HepG2 (cell line): ENCODE data around the gene EPB41L2. TPM values are rescaled to one million over a fixed set of nuclear protein-coding genes. Genes with fewer than 3 reads are reported as not detected.
A peak's percentile ranks its signal among the peaks of the same experiment; 100 is the strongest.

Experiments
- EHMT2 ChIP-seq: fragments of 200-600 bp; sonication (generic); IDR thresholded peaks from 2 replicates; pipeline ENCODE4 v1.7.0; 2017; ENCODE audit warnings: antibody characterized with exemption, low read depth, low read length, borderline replicate concordance
- HNRNPH1 ChIP-seq: fragments of 200-400 bp; formaldehyde crosslinking; optimal IDR thresholded peaks from 2 replicates; pipeline ENCODE3; 2017; ENCODE audit warnings: mild to moderate bottlenecking, low read depth, low read length
- MIXL1 ChIP-seq: IDR thresholded peaks from 2 replicates; pipeline ENCODE4 v1.6.1; 2016
- NCOR1 ChIP-seq: fragments of 200-600 bp; sonication (generic); IDR thresholded peaks from 2 replicates; pipeline ENCODE4 v1.7.0; 2017; ENCODE audit warnings: antibody characterized with exemption, low read length, borderline replicate concordance
- POLR2AphosphoS5 ChIP-seq: IDR thresholded peaks from 2 replicates; pipeline ENCODE4 v1.6.1; 2012; ENCODE audit warnings: low read depth, low read length
- RELA ChIP-seq: sonication (generic); formaldehyde crosslinking; IDR thresholded peaks from 2 replicates; pipeline ENCODE4 v1.4.0; 2020; ENCODE audit warnings: missing genetic modification reagents
- SKIL ChIP-seq: sonication (generic); formaldehyde crosslinking; IDR thresholded peaks from 2 replicates; pipeline ENCODE4 v1.8.0; 2022; ENCODE audit warnings: missing genetic modification reagents, mild to moderate bottlenecking, moderate library complexity, borderline replicate concordance
- SP5 ChIP-seq: IDR thresholded peaks from 2 replicates; pipeline ENCODE4 v1.6.1; 2016; ENCODE audit warnings: low read depth, borderline replicate concordance
- TEAD3 ChIP-seq: optimal IDR thresholded peaks from 2 replicates; pipeline ENCODE3; 2016; ENCODE audit warnings: borderline replicate concordance
- ZBTB37 ChIP-seq: sonication (generic); formaldehyde crosslinking; IDR thresholded peaks from 2 replicates; pipeline ENCODE4 v1.4.0; 2020; ENCODE audit warnings: mild to moderate bottlenecking, missing genetic modification reagents
- ZBTB4 ChIP-seq: sonication (generic); formaldehyde crosslinking; IDR thresholded peaks from 2 replicates; pipeline ENCODE4 v1.4.0; 2020; ENCODE audit warnings: missing genetic modification reagents, mild to moderate bottlenecking, borderline replicate concordance
- ZNF264 ChIP-seq: sonication (generic); formaldehyde crosslinking; IDR thresholded peaks from 2 replicates; pipeline ENCODE4 v1.4.0; 2020; ENCODE audit warnings: missing genetic modification reagents
- ZNF343 ChIP-seq: sonication (generic); formaldehyde crosslinking; IDR thresholded peaks from 2 replicates; pipeline ENCODE4 v1.4.0; 2020; ENCODE audit warnings: mild to moderate bottlenecking, missing genetic modification reagents
- ZNF737 ChIP-seq: sonication (generic); formaldehyde crosslinking; IDR thresholded peaks from 2 replicates; pipeline ENCODE4 v1.5.0; 2020; ENCODE audit warnings: missing genetic modification reagents, mild to moderate bottlenecking, borderline replicate concordance
- ZNF761 ChIP-seq: sonication (generic); formaldehyde crosslinking; conservative IDR thresholded peaks from 2 replicates; pipeline ENCODE4 v1.4.0; 2020; ENCODE audit warnings: mild to moderate bottlenecking, missing genetic modification reagents
- polyA plus RNA-seq, 8 experiments: library from polyadenylated mRNA; depleted of rRNA in 3 of 8; stranded (reverse) in 7 of 8; unstranded in 1 of 8; fragments of >200 nt; fragmentation: Illumina TruSeq in 4 of 8; extraction: Trizol in 4 of 8; gene quantifications; 2 replicates each; pipeline versions ENCODE4 v1.2.1 to v1.2.3, GENCODE V29; 2011 to 2016; ENCODE audit warnings: low read depth in 4 of 8, missing spikeins in 1 of 8, mixed read lengths in 1 of 8; ENCODE audit not compliant: insufficient read depth in 1 of 8
- total RNA-seq, 5 experiments: library from RNA; depleted of rRNA; stranded (reverse); fragments of >200 nt; fragmentation: Illumina TruSeq; extraction: Trizol; gene quantifications; 2 replicates each; pipeline ENCODE4 v1.2.3, GENCODE V29; 2016; ENCODE audit warnings: low read depth in 1 of 5
- TF ChIP-seq, protein P1 (sequence below): sonication (generic); formaldehyde crosslinking; IDR thresholded peaks from 2 replicates; pipeline ENCODE4 v1.8.1; 2023; ENCODE audit warnings: missing genetic modification reagents, inconsistent platforms, borderline replicate concordance
- TF ChIP-seq, protein P2 (sequence below), 2 experiments: fragments of 450-650 bp in 1 of 2; sonication (generic) in 1 of 2; formaldehyde crosslinking; IDR thresholded peaks; 2 replicates each; pipeline versions ENCODE4 v1.5.0 to v1.8.0; 2020 to 2022; ENCODE audit warnings: mild to moderate bottlenecking in 1 of 2, missing genetic modification reagents in 1 of 2
- TF ChIP-seq, protein P3 (sequence below): sonication (generic); IDR thresholded peaks from 2 replicates; pipeline ENCODE4 v1.6.1; 2016; ENCODE audit warnings: low read depth, borderline replicate concordance
- TF ChIP-seq, protein P4 (sequence below): sonication (generic); formaldehyde crosslinking; IDR thresholded peaks from 2 replicates; pipeline ENCODE4 v1.8.0; 2022; ENCODE audit warnings: mild to moderate bottlenecking, missing genetic modification reagents, moderate library complexity

The EPB41L2 gene
- total and polyA plus RNA-seq, 2 of the 13 experiments (the other 11 are each of a cell fraction or from before 2014, with no cell fraction given), result 41.7 to 56.4 TPM

GRCh38 chr6:130822736-130823135, 240.3 kb downstream of the EPB41L2 start (continued):
- no peak for TF ChIP-seq SP5 (CRISPR knock-in tag)
- no peak for TF ChIP-seq ZNF761 (CRISPR knock-in tag)
- no peak for TF ChIP-seq ZBTB37 (CRISPR knock-in tag)
- TF ChIP-seq TEAD3, result no peak
- TF ChIP-seq NCOR1, result peak; percentile 64; the same call in 1 of the 2 replicates
- no peak; the same call in 1 of the 2 replicates for TF ChIP-seq EHMT2
- TF ChIP-seq SKIL (CRISPR knock-in tag), result no peak
- TF ChIP-seq MIXL1, result 0 out of 2 replicates have a peak, but pooled peaks have one; percentile 47
- no peak for TF ChIP-seq ZNF737 (CRISPR knock-in tag)
- TF ChIP-seq, protein P1, sequence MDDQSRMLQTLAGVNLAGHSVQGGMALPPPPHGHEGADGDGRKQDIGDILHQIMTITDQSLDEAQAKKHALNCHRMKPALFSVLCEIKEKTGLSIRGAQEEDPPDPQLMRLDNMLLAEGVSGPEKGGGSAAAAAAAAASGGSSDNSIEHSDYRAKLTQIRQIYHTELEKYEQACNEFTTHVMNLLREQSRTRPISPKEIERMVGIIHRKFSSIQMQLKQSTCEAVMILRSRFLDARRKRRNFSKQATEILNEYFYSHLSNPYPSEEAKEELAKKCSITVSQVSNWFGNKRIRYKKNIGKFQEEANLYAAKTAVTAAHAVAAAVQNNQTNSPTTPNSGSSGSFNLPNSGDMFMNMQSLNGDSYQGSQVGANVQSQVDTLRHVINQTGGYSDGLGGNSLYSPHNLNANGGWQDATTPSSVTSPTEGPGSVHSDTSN (CRISPR knock-in tag), result no peak
- TF ChIP-seq, protein P2, sequence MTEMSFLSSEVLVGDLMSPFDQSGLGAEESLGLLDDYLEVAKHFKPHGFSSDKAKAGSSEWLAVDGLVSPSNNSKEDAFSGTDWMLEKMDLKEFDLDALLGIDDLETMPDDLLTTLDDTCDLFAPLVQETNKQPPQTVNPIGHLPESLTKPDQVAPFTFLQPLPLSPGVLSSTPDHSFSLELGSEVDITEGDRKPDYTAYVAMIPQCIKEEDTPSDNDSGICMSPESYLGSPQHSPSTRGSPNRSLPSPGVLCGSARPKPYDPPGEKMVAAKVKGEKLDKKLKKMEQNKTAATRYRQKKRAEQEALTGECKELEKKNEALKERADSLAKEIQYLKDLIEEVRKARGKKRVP (CRISPR knock-in tag; IDR thresholded peaks at IDR 0.05), result no peak
- TF ChIP-seq, protein P3, sequence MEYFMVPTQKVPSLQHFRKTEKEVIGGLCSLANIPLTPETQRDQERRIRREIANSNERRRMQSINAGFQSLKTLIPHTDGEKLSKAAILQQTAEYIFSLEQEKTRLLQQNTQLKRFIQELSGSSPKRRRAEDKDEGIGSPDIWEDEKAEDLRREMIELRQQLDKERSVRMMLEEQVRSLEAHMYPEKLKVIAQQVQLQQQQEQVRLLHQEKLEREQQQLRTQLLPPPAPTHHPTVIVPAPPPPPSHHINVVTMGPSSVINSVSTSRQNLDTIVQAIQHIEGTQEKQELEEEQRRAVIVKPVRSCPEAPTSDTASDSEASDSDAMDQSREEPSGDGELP, result no peak
- no peak for TF ChIP-seq RELA (CRISPR knock-in tag)
- TF ChIP-seq HNRNPH1, result no peak
- TF ChIP-seq, protein P4, sequence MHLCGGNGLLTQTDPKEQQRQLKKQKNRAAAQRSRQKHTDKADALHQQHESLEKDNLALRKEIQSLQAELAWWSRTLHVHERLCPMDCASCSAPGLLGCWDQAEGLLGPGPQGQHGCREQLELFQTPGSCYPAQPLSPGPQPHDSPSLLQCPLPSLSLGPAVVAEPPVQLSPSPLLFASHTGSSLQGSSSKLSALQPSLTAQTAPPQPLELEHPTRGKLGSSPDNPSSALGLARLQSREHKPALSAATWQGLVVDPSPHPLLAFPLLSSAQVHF (CRISPR knock-in tag), result no peak
- no peak for TF ChIP-seq ZNF264 (CRISPR knock-in tag)
- no peak for TF ChIP-seq ZBTB4 (CRISPR knock-in tag)
- TF ChIP-seq POLR2AphosphoS5, result no peak
- TF ChIP-seq ZNF343, result no peak
